ENCODE measurements around the gene AMOTL1.

AMOTL1 gene

GRCh38 chr11:94876645-94877442 lies 108.7 kb downstream of the AMOTL1 start:
- Histone ChIP-seq H3K9ac (ENCODE audit: low read length) (no peak overlapping the region), H3K36me3 (ENCODE audit: control insufficient read depth, insufficient read depth, low read length) (peaks cover 36% of the 10 kb centered on the region), H2BK5ac (ENCODE audit: low read length) (no peak overlapping the region), H4K5ac (ENCODE audit: low read length) (no peak overlapping the region), H3K18ac (ENCODE audit: low read length) (no peak overlapping the region), H3K4ac (ENCODE audit: low read depth, low read length) (no peak overlapping the region), H2AK5ac (ENCODE audit: low read length) (no peak overlapping the region), H2BK15ac (replicated peaks; ENCODE audit: low read depth) (no peak overlapping the region), H3K79me1 (ENCODE audit: low read length) (peaks cover 10% of the 10 kb centered on the region), H2BK120ac (ENCODE audit: low read depth, low read length) (no peak overlapping the region), H3K79me2 (ENCODE audit: control insufficient read depth, insufficient read depth, low read length) (no peaks in the 10 kb centered on the region), H3K27ac (ENCODE audit: low read depth, low read length) (no peak overlapping the region), H3K56ac (ENCODE audit: low read length) (no peak overlapping the region), H4K8ac (ENCODE audit: low read depth, low read length) (no peak overlapping the region), H3K23ac (ENCODE audit: low read length) (no peak overlapping the region), H3K4me1 (ENCODE audit: control insufficient read depth, low read depth, low read length) (no peaks in the 10 kb centered on the region), H3K4me3 (ENCODE audit: low read length) (no peak overlapping the region), H3K4me2 (ENCODE audit: low read length) (no peak overlapping the region), H3K27me3 (ENCODE audit: insufficient read depth, low read length, poor library complexity) (no peaks in the 10 kb centered on the region)
- DNase-seq: peak; percentile 50
- WGBS (ENCODE audit: extremely low coverage, insufficient coverage, low lambda C conversion rate): no CpG with 5 or more reads among the region's 12 CpGs

- no peak overlapping the region for H2BK120ac ChIP-seq (ENCODE audit: low read depth, low read length)
- no peak overlapping the region for H3K9ac ChIP-seq (ENCODE audit: low read length)
- H3K4me2 ChIP-seq (ENCODE audit: low read length): no peak overlapping the region
- H2AK5ac ChIP-seq (ENCODE audit: low read length): no peak overlapping the region
- no peak overlapping the region for H3K4me3 ChIP-seq (ENCODE audit: low read length)
- H3K79me2 ChIP-seq (ENCODE audit: control insufficient read depth, insufficient read depth, low read length): no peaks in the 10 kb centered on the region
- no CpG with 5 or more reads among the region's 11 CpGs for WGBS (ENCODE audit: extremely low coverage, insufficient coverage, low lambda C conversion rate)
- no peak overlapping the region for H3K23ac ChIP-seq (ENCODE audit: low read length)
- no peak overlapping the region for H3K56ac ChIP-seq (ENCODE audit: low read length)
- H3K4ac ChIP-seq (ENCODE audit: low read depth, low read length): no peak overlapping the region
- no peak overlapping the region for H3K27ac ChIP-seq (ENCODE audit: low read depth, low read length)
- no peak overlapping the region for H2BK15ac ChIP-seq (replicated peaks; ENCODE audit: low read depth)
- no peaks in the 10 kb centered on the region for H3K4me1 ChIP-seq (ENCODE audit: control insufficient read depth, low read depth, low read length)
- no peak for DNase-seq
- no peak overlapping the region for H4K5ac ChIP-seq (ENCODE audit: low read length)
- H3K18ac ChIP-seq (ENCODE audit: low read length): no peak overlapping the region
- peaks cover 34% of the 10 kb centered on the region for H3K36me3 ChIP-seq (ENCODE audit: control insufficient read depth, insufficient read depth, low read length)
- H4K8ac ChIP-seq (ENCODE audit: low read depth, low read length): no peak overlapping the region
- peaks cover 9% of the 10 kb centered on the region for H3K79me1 ChIP-seq (ENCODE audit: low read length)
- H3K27me3 ChIP-seq (ENCODE audit: insufficient read depth, low read length, poor library complexity): no peaks in the 10 kb centered on the region
- no peak overlapping the region for H2BK5ac ChIP-seq (ENCODE audit: low read length)
Measured at GRCh38 chr11:94877443-94878200, 109.5 kb downstream of the AMOTL1 start.

DNA sequence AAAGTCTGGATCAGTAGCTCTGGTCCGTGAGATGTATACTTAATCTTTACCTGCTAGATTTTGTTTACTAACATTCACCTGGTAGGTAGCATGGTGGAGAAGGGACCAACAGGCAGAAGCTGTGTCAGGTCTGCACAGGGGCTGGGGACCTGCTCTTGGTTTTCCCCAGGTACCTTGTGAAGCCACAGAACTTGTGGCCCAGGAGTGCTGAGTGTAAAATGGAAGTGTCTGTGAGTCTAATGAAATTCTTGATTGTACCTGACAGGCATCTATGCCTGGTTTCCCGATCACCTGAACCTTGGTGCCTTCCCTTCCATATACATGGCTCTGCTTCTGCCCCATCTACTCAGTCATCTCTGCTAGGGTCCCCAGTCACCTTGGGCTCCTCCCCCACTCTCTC lies 110.8 kb downstream of the AMOTL1 start:
- H2BK5ac ChIP-seq (ENCODE audit: low read length): no peak overlapping the region
- H3K4me1 ChIP-seq (ENCODE audit: control insufficient read depth, low read depth, low read length): no peaks in the 10 kb centered on the region
- no peak overlapping the region for H3K4me3 ChIP-seq (ENCODE audit: low read length)
- no peak overlapping the region for H4K8ac ChIP-seq (ENCODE audit: low read depth, low read length)
- no peak overlapping the region for H3K56ac ChIP-seq (ENCODE audit: low read length)
- H3K9ac ChIP-seq (ENCODE audit: low read length): no peak overlapping the region
- H2AK5ac ChIP-seq (ENCODE audit: low read length): no peak overlapping the region
- DNase-seq: no peak
- H2BK15ac ChIP-seq (replicated peaks; ENCODE audit: low read depth): no peak overlapping the region
- H3K18ac ChIP-seq (ENCODE audit: low read length): no peak overlapping the region
- H3K79me2 ChIP-seq (ENCODE audit: control insufficient read depth, insufficient read depth, low read length): no peaks in the 10 kb centered on the region
- H3K27ac ChIP-seq (ENCODE audit: low read depth, low read length): no peak overlapping the region
- H3K36me3 ChIP-seq (ENCODE audit: control insufficient read depth, insufficient read depth, low read length): peaks cover 29% of the 10 kb centered on the region
- H3K79me1 ChIP-seq (ENCODE audit: low read length): peaks cover 8% of the 10 kb centered on the region
- WGBS (ENCODE audit: extremely low coverage, insufficient coverage, low lambda C conversion rate): no CpG with 5 or more reads among the region's 2 CpGs
- no peak overlapping the region for H3K23ac ChIP-seq (ENCODE audit: low read length)
- no peak overlapping the region for H3K4me2 ChIP-seq (ENCODE audit: low read length)
- no peak overlapping the region for H3K4ac ChIP-seq (ENCODE audit: low read depth, low read length)
- H3K27me3 ChIP-seq (ENCODE audit: insufficient read depth, low read length, poor library complexity): no peaks in the 10 kb centered on the region
- no peak overlapping the region for H2BK120ac ChIP-seq (ENCODE audit: low read depth, low read length)
- H4K5ac ChIP-seq (ENCODE audit: low read length): no peak overlapping the region

DNA sequence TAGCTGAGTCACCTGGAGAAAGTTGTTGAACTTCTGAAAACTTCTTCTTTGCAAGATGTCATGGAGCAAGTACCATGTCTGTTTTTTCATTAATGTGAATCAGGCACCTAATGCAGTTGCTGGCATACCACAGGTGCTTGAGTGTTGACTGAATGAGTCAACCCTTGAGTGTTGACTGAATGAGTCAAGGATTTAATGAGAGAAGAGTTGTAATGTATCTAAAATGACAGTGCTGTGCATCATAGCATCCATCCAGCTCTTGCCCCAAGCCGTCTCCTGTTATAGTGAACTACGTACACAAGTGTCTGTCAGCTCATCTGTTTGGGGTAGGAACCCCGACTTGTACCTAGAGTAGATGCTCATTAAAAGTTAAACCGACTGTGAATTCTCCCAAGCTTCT lies 112.1 kb downstream of the AMOTL1 start:
- no peak overlapping the region for H2BK5ac ChIP-seq (ENCODE audit: low read length)
- no peak overlapping the region for H3K56ac ChIP-seq (ENCODE audit: low read length)
- no peak overlapping the region for H3K27ac ChIP-seq (ENCODE audit: low read depth, low read length)
- no peak overlapping the region for H3K18ac ChIP-seq (ENCODE audit: low read length)
- H3K23ac ChIP-seq (ENCODE audit: low read length): no peak overlapping the region
- no peak overlapping the region for H3K4me2 ChIP-seq (ENCODE audit: low read length)
- no peaks in the 10 kb centered on the region for H3K4me1 ChIP-seq (ENCODE audit: control insufficient read depth, low read depth, low read length)
- no peak overlapping the region for H3K4me3 ChIP-seq (ENCODE audit: low read length)
- DNase-seq: no peak
- H2BK15ac ChIP-seq (replicated peaks; ENCODE audit: low read depth): no peak overlapping the region
- no peak overlapping the region for H2BK120ac ChIP-seq (ENCODE audit: low read depth, low read length)
- no peak overlapping the region for H2AK5ac ChIP-seq (ENCODE audit: low read length)
- peaks cover 8% of the 10 kb centered on the region for H3K79me1 ChIP-seq (ENCODE audit: low read length)
- no peak overlapping the region for H4K8ac ChIP-seq (ENCODE audit: low read depth, low read length)
- no peak overlapping the region for H4K5ac ChIP-seq (ENCODE audit: low read length)
- no peaks in the 10 kb centered on the region for H3K79me2 ChIP-seq (ENCODE audit: control insufficient read depth, insufficient read depth, low read length)
- no peak overlapping the region for H3K9ac ChIP-seq (ENCODE audit: low read length)
- H3K36me3 ChIP-seq (ENCODE audit: control insufficient read depth, insufficient read depth, low read length): peaks cover 36% of the 10 kb centered on the region
- no CpG with 5 or more reads among the region's 4 CpGs for WGBS (ENCODE audit: extremely low coverage, insufficient coverage, low lambda C conversion rate)
- H3K27me3 ChIP-seq (ENCODE audit: insufficient read depth, low read length, poor library complexity): no peaks in the 10 kb centered on the region
- H3K4ac ChIP-seq (ENCODE audit: low read depth, low read length): no peak overlapping the region

DNA sequence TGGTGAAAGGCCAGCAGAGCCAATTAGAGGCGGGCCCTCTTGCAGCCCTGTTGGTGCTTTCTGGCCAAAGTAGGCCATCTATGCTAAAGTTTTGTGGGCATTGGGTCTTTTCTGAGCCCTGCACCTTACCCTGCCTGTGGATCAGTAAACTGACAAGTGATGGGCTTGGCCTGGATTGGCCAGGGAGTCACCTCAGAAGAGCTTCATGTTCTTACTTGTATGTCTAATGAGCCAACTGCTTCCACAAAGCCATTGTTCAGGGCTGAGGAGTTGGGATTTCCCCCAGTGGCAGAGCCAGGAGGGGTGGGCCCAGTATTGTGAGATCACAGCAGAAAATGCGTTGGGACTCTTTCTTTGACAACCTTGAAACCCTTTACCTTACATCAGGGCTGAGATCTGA lies 114.8 kb downstream of the AMOTL1 start:
- WGBS (ENCODE audit: extremely low coverage, insufficient coverage, low lambda C conversion rate): no CpG with 5 or more reads among the region's 2 CpGs
- H4K5ac ChIP-seq (ENCODE audit: low read length): no peak overlapping the region
- no peak overlapping the region for H3K4me2 ChIP-seq (ENCODE audit: low read length)
- no peak overlapping the region for H3K23ac ChIP-seq (ENCODE audit: low read length)
- no peak overlapping the region for H3K4me3 ChIP-seq (ENCODE audit: low read length)
- no peak overlapping the region for H3K27ac ChIP-seq (ENCODE audit: low read depth, low read length)
- DNase-seq: no peak
- H3K79me1 ChIP-seq (ENCODE audit: low read length): peaks cover 6% of the 10 kb centered on the region
- H3K9ac ChIP-seq (ENCODE audit: low read length): no peak overlapping the region
- H3K18ac ChIP-seq (ENCODE audit: low read length): no peak overlapping the region
- no peak overlapping the region for H2BK15ac ChIP-seq (replicated peaks; ENCODE audit: low read depth)
- no peak overlapping the region for H2BK5ac ChIP-seq (ENCODE audit: low read length)
- no peak overlapping the region for H3K56ac ChIP-seq (ENCODE audit: low read length)
- H3K27me3 ChIP-seq (ENCODE audit: insufficient read depth, low read length, poor library complexity): no peaks in the 10 kb centered on the region
- no peaks in the 10 kb centered on the region for H3K4me1 ChIP-seq (ENCODE audit: control insufficient read depth, low read depth, low read length)
- H4K8ac ChIP-seq (ENCODE audit: low read depth, low read length): no peak overlapping the region
- H3K79me2 ChIP-seq (ENCODE audit: control insufficient read depth, insufficient read depth, low read length): no peaks in the 10 kb centered on the region
- no peak overlapping the region for H2AK5ac ChIP-seq (ENCODE audit: low read length)
- H2BK120ac ChIP-seq (ENCODE audit: low read depth, low read length): no peak overlapping the region
- no peak overlapping the region for H3K4ac ChIP-seq (ENCODE audit: low read depth, low read length)
- H3K36me3 ChIP-seq (ENCODE audit: control insufficient read depth, insufficient read depth, low read length): peaks cover 25% of the 10 kb centered on the region

Data from mesendoderm (in vitro differentiated cells).